GM18858 (cell line): ENCODE data around the gene ZNF318.
"Not testable (repeated sequence)": the region's sequence is repeated elsewhere in the genome, so short reads cannot be mapped to it uniquely, and the experiment has no call there.

Experiments
- ATAC-seq: cut with Tn5 transposase; IDR thresholded peaks from one replicate; pipeline ENCODE4 v1.9.1; 2021; ENCODE audit not compliant: unreplicated experiment

ZNF318 gene

GRCh38 chr6:43336382-43336781 lies 33.1 kb downstream of the ZNF318 start:
- no peak for ATAC-seq

GRCh38 chr6:43335469-43335868 lies 34.0 kb downstream of the ZNF318 start:
- ATAC-seq = no peak

GRCh38 chr6:43334466-43335095 lies 34.9 kb downstream of the ZNF318 start:
- no peak for ATAC-seq

- no peak for ATAC-seq
These were observed 37.6 kb downstream of the ZNF318 start for GRCh38 chr6:43331891-43332290.

- no peak for ATAC-seq
These were observed 38.0 kb downstream of the ZNF318 start for GRCh38 chr6:43331470-43331869.

- no peak for ATAC-seq
These were observed 40.9 kb downstream of the ZNF318 start for GRCh38 chr6:43328528-43328927.

GRCh38 chr6:43325876-43326275 lies 43.6 kb downstream of the ZNF318 start:
- no peak for ATAC-seq

GRCh38 chr6:43318011-43318410 lies 51.4 kb downstream of the ZNF318 start:
- ATAC-seq = no peak

GRCh38 chr6:43313813-43314212 lies 55.6 kb downstream of the ZNF318 start:
- no peak for ATAC-seq

- ATAC-seq = no peak
These were observed 57.8 kb downstream of the ZNF318 start for GRCh38 chr6:43311666-43312065.

GRCh38 chr6:43310624-43311023 lies 58.8 kb downstream of the ZNF318 start:
- no peak for ATAC-seq

- no peak for ATAC-seq
These were observed 59.3 kb downstream of the ZNF318 start for GRCh38 chr6:43310134-43310533.

- no peak for ATAC-seq
These were observed 60.4 kb downstream of the ZNF318 start for GRCh38 chr6:43308990-43309477.

- no peak for ATAC-seq
These were observed 61.1 kb downstream of the ZNF318 start, which contains the start of gene CRIP3 for GRCh38 chr6:43308101-43308989. CRIP3 (minus strand) TSS chr6:43308826; CDS start chr6:43308792, 34 bp downstream.

GRCh38 chr6:43307451-43308100 lies 61.9 kb downstream of the ZNF318 start:
- ATAC-seq = no peak

GRCh38 chr6:43306086-43306485 lies 63.4 kb downstream of the ZNF318 start:
- ATAC-seq = no peak

GRCh38 chr6:43304882-43305281 lies 64.6 kb downstream of the ZNF318 start:
- ATAC-seq = no peak

GRCh38 chr6:43304361-43304760 lies 65.1 kb downstream of the ZNF318 start:
- no peak for ATAC-seq

- ATAC-seq = no peak
These were observed 65.6 kb downstream of the ZNF318 start for GRCh38 chr6:43303751-43304331.

GRCh38 chr6:43303006-43303405 lies 66.4 kb downstream of the ZNF318 start:
- ATAC-seq = not testable (repeated sequence)

- no peak for ATAC-seq
These were observed 67.3 kb downstream of the ZNF318 start for GRCh38 chr6:43302126-43302525.
